OCI-LY1 (cell line): ENCODE results near the gene SFN.

Experiments
- EZH2 ChIP-seq: fragments of 200-600 bp; sonication (generic), shearing (Covaris generic); IDR thresholded peaks from 2 replicates; pipeline ENCODE4 v1.8.0; 2017; ENCODE audit warnings: borderline replicate concordance, mixed run types, mild to moderate bottlenecking, antibody characterized with exemption, low read length, moderate library complexity, mixed read lengths
- TF ChIP-seq, protein P1 (sequence below): fragments of 200-600 bp; sonication (generic), shearing (Covaris generic); IDR thresholded peaks from 2 replicates; pipeline ENCODE4 v1.5.1; 2017; ENCODE audit warnings: mild to moderate bottlenecking, antibody characterized with exemption, low read length, moderate library complexity, mixed read lengths

- TF ChIP-seq, protein P1, sequence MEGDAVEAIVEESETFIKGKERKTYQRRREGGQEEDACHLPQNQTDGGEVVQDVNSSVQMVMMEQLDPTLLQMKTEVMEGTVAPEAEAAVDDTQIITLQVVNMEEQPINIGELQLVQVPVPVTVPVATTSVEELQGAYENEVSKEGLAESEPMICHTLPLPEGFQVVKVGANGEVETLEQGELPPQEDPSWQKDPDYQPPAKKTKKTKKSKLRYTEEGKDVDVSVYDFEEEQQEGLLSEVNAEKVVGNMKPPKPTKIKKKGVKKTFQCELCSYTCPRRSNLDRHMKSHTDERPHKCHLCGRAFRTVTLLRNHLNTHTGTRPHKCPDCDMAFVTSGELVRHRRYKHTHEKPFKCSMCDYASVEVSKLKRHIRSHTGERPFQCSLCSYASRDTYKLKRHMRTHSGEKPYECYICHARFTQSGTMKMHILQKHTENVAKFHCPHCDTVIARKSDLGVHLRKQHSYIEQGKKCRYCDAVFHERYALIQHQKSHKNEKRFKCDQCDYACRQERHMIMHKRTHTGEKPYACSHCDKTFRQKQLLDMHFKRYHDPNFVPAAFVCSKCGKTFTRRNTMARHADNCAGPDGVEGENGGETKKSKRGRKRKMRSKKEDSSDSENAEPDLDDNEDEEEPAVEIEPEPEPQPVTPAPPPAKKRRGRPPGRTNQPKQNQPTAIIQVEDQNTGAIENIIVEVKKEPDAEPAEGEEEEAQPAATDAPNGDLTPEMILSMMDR = no peak
- no peak for TF ChIP-seq EZH2
These were observed 38.2 kb upstream of the SFN start for GRCh38 chr1:26824731-26825130.
